Measurements from ENCODE around the gene SLC2A14. TPM values are rescaled to one million over a fixed set of nuclear protein-coding genes. Genes with fewer than 3 reads are reported as not detected.

The SLC2A14 gene
- total RNA-seq, 4 donors from 2014 or later, result 0.59 to 1.9 (median 0.83) TPM; not detected in 1

DNA sequence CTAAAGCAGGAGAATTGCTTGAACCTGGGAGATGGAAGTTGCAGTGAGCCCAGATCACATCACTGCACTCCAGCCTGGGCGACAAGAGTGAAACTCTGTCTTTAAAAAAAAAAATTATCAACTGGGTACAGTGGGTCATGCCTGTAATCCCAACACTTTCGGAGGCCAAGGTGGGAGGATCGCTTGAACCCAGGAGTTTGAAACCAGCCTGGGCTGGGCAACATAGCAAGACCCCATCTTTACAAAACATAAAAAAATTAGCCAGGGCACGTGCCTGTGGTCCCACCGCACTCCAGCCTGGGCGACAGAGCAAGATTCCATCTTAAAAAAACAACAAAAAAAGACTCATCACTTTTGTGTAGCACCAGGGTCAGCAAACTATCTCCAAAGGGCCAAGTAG, 90.7 kb downstream of the SLC2A14 start:
- Histone ChIP-seq H3K27me3 (no peaks in the 10 kb centered on the region), H3K36me3 (no peaks in the 10 kb centered on the region), H3K4me3 (no peak overlapping the region), H3K4me1 (no peaks in the 10 kb centered on the region), H3K9me3 (no peaks in the 10 kb centered on the region), H3K27ac (no peak overlapping the region)
- no peak for DNase-seq (ENCODE audit: low spot score in 2 of 2)
- WGBS, result 94% methylated on average over 6 of the region's 6 CpGs
- TF ChIP-seq POLR2A (IDR thresholded peaks at IDR 0.05) (no peak), POLR2AphosphoS5 (IDR thresholded peaks at IDR 0.05) (no peak), EP300 (IDR thresholded peaks at IDR 0.05) (no peak)
- TF ChIP-seq, protein P1, sequence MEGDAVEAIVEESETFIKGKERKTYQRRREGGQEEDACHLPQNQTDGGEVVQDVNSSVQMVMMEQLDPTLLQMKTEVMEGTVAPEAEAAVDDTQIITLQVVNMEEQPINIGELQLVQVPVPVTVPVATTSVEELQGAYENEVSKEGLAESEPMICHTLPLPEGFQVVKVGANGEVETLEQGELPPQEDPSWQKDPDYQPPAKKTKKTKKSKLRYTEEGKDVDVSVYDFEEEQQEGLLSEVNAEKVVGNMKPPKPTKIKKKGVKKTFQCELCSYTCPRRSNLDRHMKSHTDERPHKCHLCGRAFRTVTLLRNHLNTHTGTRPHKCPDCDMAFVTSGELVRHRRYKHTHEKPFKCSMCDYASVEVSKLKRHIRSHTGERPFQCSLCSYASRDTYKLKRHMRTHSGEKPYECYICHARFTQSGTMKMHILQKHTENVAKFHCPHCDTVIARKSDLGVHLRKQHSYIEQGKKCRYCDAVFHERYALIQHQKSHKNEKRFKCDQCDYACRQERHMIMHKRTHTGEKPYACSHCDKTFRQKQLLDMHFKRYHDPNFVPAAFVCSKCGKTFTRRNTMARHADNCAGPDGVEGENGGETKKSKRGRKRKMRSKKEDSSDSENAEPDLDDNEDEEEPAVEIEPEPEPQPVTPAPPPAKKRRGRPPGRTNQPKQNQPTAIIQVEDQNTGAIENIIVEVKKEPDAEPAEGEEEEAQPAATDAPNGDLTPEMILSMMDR (IDR thresholded peaks at IDR 0.05), result no peak

- Histone ChIP-seq H3K4me3 (no peak overlapping the region), H3K9me3 (no peaks in the 10 kb centered on the region), H3K4me1 (no peaks in the 10 kb centered on the region), H3K27me3 (no peaks in the 10 kb centered on the region), H3K36me3 (no peaks in the 10 kb centered on the region), H3K27ac (no peak overlapping the region)
- WGBS, result 80% methylated on average over 3 of the region's 3 CpGs
- no peak for TF ChIP-seq EP300 (IDR thresholded peaks at IDR 0.05)
- TF ChIP-seq, protein P1 (IDR thresholded peaks at IDR 0.05), result no peak
- TF ChIP-seq POLR2A (IDR thresholded peaks at IDR 0.05), result no peak
- no peak for TF ChIP-seq POLR2AphosphoS5 (IDR thresholded peaks at IDR 0.05)
- DNase-seq (ENCODE audit: low spot score in 2 of 2), result no peak
Measured at GRCh38 chr12:7781274-7781673, 91.4 kb downstream of the SLC2A14 start.

- H3K27me3 ChIP-seq, result no peaks in the 10 kb centered on the region
- H3K9me3 ChIP-seq, result no peaks in the 10 kb centered on the region
- H3K27ac ChIP-seq, result no peak overlapping the region
- H3K36me3 ChIP-seq, result no peaks in the 10 kb centered on the region
- no peak for DNase-seq (ENCODE audit: low spot score in 2 of 2)
- no peak overlapping the region for H3K4me3 ChIP-seq
- WGBS, result 49% methylated on average over 3 of the region's 3 CpGs
- no peaks in the 10 kb centered on the region for H3K4me1 ChIP-seq
- TF ChIP-seq, protein P1 (IDR thresholded peaks at IDR 0.05), result no peak
- TF ChIP-seq EP300 (IDR thresholded peaks at IDR 0.05) (no peak), POLR2A (IDR thresholded peaks at IDR 0.05) (no peak), POLR2AphosphoS5 (IDR thresholded peaks at IDR 0.05) (no peak)
Measured at GRCh38 chr12:7769999-7770398, 102.7 kb downstream of the SLC2A14 start.

Other genes starting within 250 kb of the SLC2A14 start
- gene APOBEC1, start 207.0 kb downstream of the SLC2A14 start, total RNA-seq, result not detected
- not detected for gene GDF3, start 177.1 kb downstream of the SLC2A14 start, total RNA-seq
- gene DPPA3, start 161.5 kb downstream of the SLC2A14 start, total RNA-seq, result not detected
- gene CLEC4C, start 125.5 kb downstream of the SLC2A14 start, total RNA-seq, result not detected
- not detected for gene NANOGNB, start 107.7 kb downstream of the SLC2A14 start, total RNA-seq
- 1 to 10 TPM in 1 of 4 donors, under 1 TPM in 1, not detected in 2; 0.16 to 1.5 TPM for gene NANOG, start 83.5 kb downstream of the SLC2A14 start, total RNA-seq
- 10 to 100 TPM in 2 of 4 donors, 1 to 10 TPM in 2; 7.3 to 16.7 (median 9.6) TPM for gene SLC2A3, start 63.3 kb upstream of the SLC2A14 start, total RNA-seq
- gene FOXJ2, start 159.8 kb upstream of the SLC2A14 start, total RNA-seq, result 10 to 100 TPM; 18.3 to 28.1 (median 25.0) TPM
- 1 to 10 TPM in 3 of 4 donors, under 1 TPM in 1; 0.79 to 2.0 (median 1.3) TPM for gene C3AR1, start 193.4 kb upstream of the SLC2A14 start, total RNA-seq
- 10 to 100 TPM; 25.4 to 48.6 (median 31.6) TPM for gene NECAP1, start 209.4 kb upstream of the SLC2A14 start, total RNA-seq

Data from suprapubic skin (tissue), 4 donors.